Mesenchymal stem cell (in vitro differentiated cells and primary cell): ENCODE data around the gene AOPEP.
A peak's percentile ranks its signal among the peaks of the same experiment; 100 is the strongest.

Experiments used
- DNase-seq: peaks from one replicate; pipeline ENCODE4 v3.0.0-alpha.2; 2013
- H2AFZ ChIP-seq: one replicate; pipeline ENCODE4 v1.6.1; 2013; ENCODE audit warnings: low read depth, mild to moderate bottlenecking, control low read depth, inconsistent platforms, low read length, moderate library complexity
- H2AK5ac ChIP-seq: 2 replicates; pipeline ENCODE4 v1.6.1; 2013; ENCODE audit warnings: low read length, moderate library complexity, mild to moderate bottlenecking, inconsistent platforms; ENCODE audit not compliant: severe bottlenecking
- H2BK120ac ChIP-seq: one replicate; pipeline ENCODE4 v1.6.1; 2013; ENCODE audit warnings: low read depth, mild to moderate bottlenecking, inconsistent platforms, low read length, moderate library complexity
- H2BK12ac ChIP-seq, 2 experiments: one replicate each; pipeline ENCODE4 v1.6.1; 2013; ENCODE audit warnings: inconsistent platforms in 2 of 2, low read length in 2 of 2, mild to moderate bottlenecking in 2 of 2, moderate library complexity in 2 of 2, control low read depth in 1 of 2
- H2BK15ac ChIP-seq: one replicate; pipeline ENCODE4 v1.6.1; 2013; ENCODE audit warnings: mild to moderate bottlenecking, low read depth, inconsistent platforms; ENCODE audit not compliant: poor library complexity, severe bottlenecking
- H2BK5ac ChIP-seq: 2 replicates; pipeline ENCODE4 v1.6.1; 2013; ENCODE audit warnings: low read depth, mild to moderate bottlenecking, low read length, control low read depth, inconsistent platforms; ENCODE audit not compliant: poor library complexity, severe bottlenecking
- H3K14ac ChIP-seq, 2 experiments: one replicate each; pipeline ENCODE4 v1.6.1; 2013; ENCODE audit warnings: inconsistent platforms in 2 of 2, low read length in 2 of 2, control low read depth in 1 of 2, mild to moderate bottlenecking in 1 of 2, moderate library complexity in 1 of 2
- H3K18ac ChIP-seq, 2 experiments: one replicate each; pipeline ENCODE4 v1.6.1; 2013; ENCODE audit warnings: inconsistent platforms in 2 of 2, low read length in 2 of 2, control low read depth in 1 of 2, low read depth in 1 of 2, mild to moderate bottlenecking in 1 of 2
- H3K23ac ChIP-seq, 2 experiments: one replicate each; pipeline ENCODE4 v1.6.1; 2013; ENCODE audit warnings: inconsistent platforms in 2 of 2, low read length in 2 of 2, mild to moderate bottlenecking in 2 of 2, moderate library complexity in 2 of 2, control low read depth in 1 of 2
- H3K27ac ChIP-seq: 2 replicates; pipeline ENCODE4 v1.5.1; 2013; ENCODE audit warnings: mild to moderate bottlenecking, moderate library complexity, low read length, control low read depth, inconsistent platforms; ENCODE audit not compliant: poor library complexity, severe bottlenecking
- H3K27me3 ChIP-seq, 2 experiments: 2 replicates each; pipeline versions ENCODE4 v1.6.1 to v1.7.0; 2013; ENCODE audit warnings: low read length in 2 of 2, mild to moderate bottlenecking in 2 of 2, moderate library complexity in 2 of 2, control low read depth in 1 of 2, inconsistent platforms in 1 of 2; ENCODE audit not compliant: control insufficient read depth in 1 of 2, insufficient read depth in 1 of 2
- H3K36me3 ChIP-seq, 2 experiments: 2 replicates each; pipeline versions ENCODE4 v1.6.1 to v1.7.0; 2013; ENCODE audit warnings: low read length in 2 of 2, control low read depth in 1 of 2, inconsistent platforms in 1 of 2, low read depth in 1 of 2, mild to moderate bottlenecking in 1 of 2; ENCODE audit not compliant: insufficient read depth in 2 of 2, control insufficient read depth in 1 of 2
- H3K4ac ChIP-seq, 2 experiments: one replicate each; pipeline ENCODE4 v1.6.1; 2013; ENCODE audit warnings: inconsistent platforms in 2 of 2, low read length in 2 of 2, mild to moderate bottlenecking in 2 of 2, moderate library complexity in 2 of 2, control low read depth in 1 of 2, low read depth in 1 of 2
- H3K4me1 ChIP-seq: 2 replicates; pipeline ENCODE4 v1.6.1; 2013; ENCODE audit warnings: low read depth, low read length, control low read depth; ENCODE audit not compliant: control insufficient read depth, insufficient read depth
- H3K4me2 ChIP-seq: 2 replicates; pipeline ENCODE4 v1.6.1; 2013; ENCODE audit warnings: low read length, mild to moderate bottlenecking, inconsistent platforms; ENCODE audit not compliant: poor library complexity, severe bottlenecking
- H3K4me3 ChIP-seq, 2 experiments: 2 replicates each; pipeline versions ENCODE4 v1.5.1 to v1.7.0; 2013; ENCODE audit warnings: low read length in 2 of 2, mild to moderate bottlenecking in 2 of 2, control low read depth in 1 of 2, low read depth in 1 of 2; ENCODE audit not compliant: insufficient read depth in 1 of 2
- H3K79me1 ChIP-seq: replicated peaks from 2 replicates; pipeline ENCODE4 v1.6.1; 2013; ENCODE audit warnings: mild to moderate bottlenecking, control low read depth, low read length, inconsistent platforms; ENCODE audit not compliant: poor library complexity, severe bottlenecking
- H3K9ac ChIP-seq: 2 replicates; pipeline ENCODE4 v1.7.0; 2013; ENCODE audit warnings: mild to moderate bottlenecking, low read length, moderate library complexity
- H3K9me3 ChIP-seq: 2 replicates; pipeline ENCODE4 v1.7.0; 2013; ENCODE audit warnings: mild to moderate bottlenecking, low read length; ENCODE audit not compliant: control insufficient read depth
- H4K8ac ChIP-seq: one replicate; pipeline ENCODE4 v1.6.1; 2013; ENCODE audit warnings: inconsistent platforms, mild to moderate bottlenecking, low read length, moderate library complexity
- H4K91ac ChIP-seq: one replicate; pipeline ENCODE4 v1.6.1; 2013; ENCODE audit warnings: mild to moderate bottlenecking, low read length, inconsistent platforms
- WGBS: methylation state at CpG from one replicate; pipeline ENCODE4 v1.1.7; 2013; ENCODE audit warnings: mixed read lengths; 5-methylcytosine and 5-hydroxymethylcytosine counted together

Gene AOPEP

DNA sequence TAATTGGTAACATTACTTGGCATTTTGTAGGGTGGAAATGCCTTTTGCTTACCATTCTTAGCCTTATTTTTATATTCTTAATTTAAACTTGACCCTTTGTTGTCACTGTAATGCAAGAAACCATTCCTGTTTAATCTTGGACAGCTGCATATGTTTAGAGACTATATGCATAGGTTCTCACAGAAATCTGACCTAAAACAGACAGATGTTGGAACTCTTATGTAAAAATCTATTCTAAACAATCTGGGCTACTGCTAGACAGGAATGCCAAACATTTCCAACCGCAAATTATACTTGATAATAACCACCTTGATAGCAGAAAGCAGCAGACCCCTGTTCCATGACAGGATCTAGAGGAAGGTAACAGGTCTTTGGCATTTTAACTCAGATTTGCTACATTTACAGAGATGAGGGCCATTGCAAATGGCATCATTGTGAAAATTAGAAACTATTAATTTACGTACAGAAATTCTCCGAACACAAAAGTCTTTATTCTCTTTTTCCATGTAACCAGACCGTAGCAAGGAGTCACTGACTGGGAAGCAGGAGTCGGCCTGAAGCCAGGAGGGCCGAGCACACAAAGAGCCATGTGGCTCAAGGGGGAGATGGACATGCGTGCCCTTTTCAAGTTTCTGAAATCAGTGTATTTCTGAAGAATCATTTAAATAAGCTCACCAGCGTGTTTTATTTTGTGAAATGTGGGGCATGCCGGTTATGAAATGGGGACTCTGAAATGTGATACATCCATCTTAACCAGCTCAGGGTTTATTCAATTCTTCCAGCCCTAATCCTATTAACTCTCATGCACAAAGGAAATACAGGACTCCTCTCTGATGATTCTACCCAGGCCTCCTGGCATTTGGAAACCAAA, 139.3 kb downstream of the AOPEP start:
- H4K91ac ChIP-seq = no peak overlapping the region
- H3K27ac ChIP-seq = peak overlapping the region; percentile 53
- no peak overlapping the region for H3K14ac ChIP-seq
- H3K23ac ChIP-seq = no peak overlapping the region
- H2AK5ac ChIP-seq = peak overlapping the region; percentile 83
- no peaks in the 10 kb centered on the region for H3K36me3 ChIP-seq
- peaks cover 10% of the 10 kb centered on the region for H3K79me1 ChIP-seq
- DNase-seq = peak; percentile 62
- no peak overlapping the region for H3K4me2 ChIP-seq
- no peak overlapping the region for H3K4me3 ChIP-seq
- H2BK5ac ChIP-seq = peak overlapping the region; percentile 67
- no peak overlapping the region for H2BK15ac ChIP-seq
- peaks cover 14% of the 10 kb centered on the region for H3K4me1 ChIP-seq
- H3K9me3 ChIP-seq = no peaks in the 10 kb centered on the region
- peak overlapping the region; percentile 76 for H3K9ac ChIP-seq
- H2BK120ac ChIP-seq = peak overlapping the region; percentile 66
- H2AFZ ChIP-seq = no peak overlapping the region
- peak overlapping the region; percentile 92 to 99 for H2BK12ac ChIP-seq
- H3K27me3 ChIP-seq = no peaks in the 10 kb centered on the region
- H3K4ac ChIP-seq = peak overlapping the region in 1 of 2 experiments; percentile 85
- 75% methylated on average over 9 of the region's 9 CpGs for WGBS
- H4K8ac ChIP-seq = no peak overlapping the region
- H3K18ac ChIP-seq = peak overlapping the region in 1 of 2 experiments; percentile 85

DNA sequence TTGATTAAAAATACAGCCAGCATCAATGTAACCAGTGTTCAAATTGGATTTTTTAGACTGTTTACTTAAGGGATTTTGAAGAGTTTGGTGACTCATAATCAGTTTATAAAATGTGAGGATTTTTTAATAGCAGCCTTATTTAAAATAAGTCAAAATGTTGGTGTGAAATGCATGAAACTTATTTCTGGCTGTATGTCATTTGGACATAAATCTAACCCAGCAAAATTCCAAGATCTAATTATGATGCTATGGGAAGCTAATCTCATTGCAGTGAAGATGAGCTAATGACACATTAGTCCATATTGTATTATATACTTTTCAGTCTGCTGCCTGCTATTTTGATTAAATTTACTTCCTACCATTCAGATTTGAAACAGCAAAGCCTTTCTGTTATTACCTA, 140.3 kb downstream of the AOPEP start:
- Histone ChIP-seq H2AK5ac (no peak overlapping the region), H3K18ac (no peak overlapping the region), H2BK12ac (no peak overlapping the region), H3K14ac (no peak overlapping the region), H2AFZ (no peak overlapping the region), H3K27ac (peak overlapping the region; percentile 98), H3K27me3 (no peaks in the 10 kb centered on the region), H2BK5ac (no peak overlapping the region), H2BK15ac (no peak overlapping the region), H3K79me1 (peaks cover 15% of the 10 kb centered on the region), H2BK120ac (no peak overlapping the region), H3K4me3 (no peak overlapping the region), H3K4me2 (no peak overlapping the region), H3K9ac (peak overlapping the region; percentile 76), H3K23ac (no peak overlapping the region), H3K4me1 (peaks cover 9% of the 10 kb centered on the region), H4K91ac (no peak overlapping the region), H4K8ac (no peak overlapping the region), H3K9me3 (no peaks in the 10 kb centered on the region), H3K36me3 (no peaks in the 10 kb centered on the region), H3K4ac (no peak overlapping the region)
- no peak for DNase-seq

DNA sequence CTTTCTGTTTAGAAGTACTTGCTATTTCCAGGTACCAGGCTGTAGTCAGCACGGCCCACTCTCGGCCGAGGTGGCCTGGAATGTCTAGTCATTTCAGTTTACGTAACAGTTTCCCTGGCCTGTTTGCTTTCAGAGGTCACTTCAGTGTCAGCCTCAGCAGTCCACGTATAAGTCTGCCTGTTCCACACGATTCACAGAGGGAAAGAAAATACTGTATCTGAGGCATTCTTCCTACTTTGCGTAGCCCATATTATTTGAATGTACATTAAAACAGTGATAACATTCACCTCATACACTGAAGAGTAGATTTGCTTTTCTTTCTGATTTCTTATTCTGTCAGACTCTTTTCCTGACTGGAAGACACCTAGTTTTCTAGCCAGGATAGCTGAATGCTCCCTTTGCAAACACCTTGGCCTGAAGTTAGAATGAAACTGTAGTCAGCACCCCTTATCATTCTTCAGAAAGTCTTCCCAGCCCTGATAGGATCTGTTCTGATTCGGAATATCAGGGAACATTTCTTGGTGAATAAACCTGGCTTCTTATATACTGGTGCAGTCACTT, 140.9 kb downstream of the AOPEP start:
- Histone ChIP-seq H3K79me1 (peaks cover 17% of the 10 kb centered on the region), H3K27ac (peak overlapping the region; percentile 98), H3K23ac (no peak overlapping the region), H3K9me3 (no peaks in the 10 kb centered on the region), H3K9ac (peak overlapping the region; percentile 76), H4K8ac (no peak overlapping the region), H3K4me1 (peaks cover 9% of the 10 kb centered on the region), H3K4me2 (peak overlapping the region; percentile 29), H4K91ac (no peak overlapping the region), H2BK5ac (peak overlapping the region; percentile 48), H2BK12ac (peak overlapping the region in 1 of 2 experiments; percentile 42), H2AFZ (no peak overlapping the region), H2BK120ac (no peak overlapping the region), H3K18ac (peak overlapping the region; percentile 73 to 83), H3K27me3 (no peaks in the 10 kb centered on the region), H3K14ac (no peak overlapping the region), H2BK15ac (no peak overlapping the region), H3K36me3 (no peaks in the 10 kb centered on the region), H2AK5ac (peak overlapping the region; percentile 91), H3K4me3 (peak overlapping the region in 1 of 2 experiments; percentile 56), H3K4ac (peak overlapping the region in 1 of 2 experiments; percentile 52)
- WGBS = 14% methylated on average over 6 of the region's 8 CpGs
- DNase-seq = peak; percentile 93

- H3K9me3 ChIP-seq = no peaks in the 10 kb centered on the region
- no peaks in the 10 kb centered on the region for H3K36me3 ChIP-seq
- peak overlapping the region in 1 of 2 experiments; percentile 56 for H3K4me3 ChIP-seq
- no peak overlapping the region for H3K23ac ChIP-seq
- WGBS = 0% methylated on average over 4 of the region's 4 CpGs
- peak overlapping the region; percentile 91 for H2AK5ac ChIP-seq
- peak overlapping the region; percentile 58 for H4K91ac ChIP-seq
- peaks cover 9% of the 10 kb centered on the region for H3K4me1 ChIP-seq
- H3K14ac ChIP-seq = no peak overlapping the region
- DNase-seq = peak; percentile 96
- H3K4me2 ChIP-seq = no peak overlapping the region
- no peak overlapping the region for H2BK120ac ChIP-seq
- H3K4ac ChIP-seq = peak overlapping the region; percentile 34 to 86
- no peak overlapping the region for H2BK15ac ChIP-seq
- H3K9ac ChIP-seq = peak overlapping the region; percentile 76
- no peak overlapping the region for H2AFZ ChIP-seq
- peak overlapping the region; percentile 45 to 86 for H2BK12ac ChIP-seq
- H2BK5ac ChIP-seq = no peak overlapping the region
- H3K27ac ChIP-seq = peak overlapping the region; percentile 98
- H4K8ac ChIP-seq = peak overlapping the region; percentile 75
- peaks cover 14% of the 10 kb centered on the region for H3K79me1 ChIP-seq
- peak overlapping the region; percentile 73 to 79 for H3K18ac ChIP-seq
- H3K27me3 ChIP-seq = no peaks in the 10 kb centered on the region
Observed at GRCh38 chr9:94867842-94868312, 141.4 kb downstream of the AOPEP start.
